ENCODE results near the gene SHISA6.
A peak's percentile ranks its signal among the peaks of the same experiment; 100 is the strongest.

The SHISA6 gene

DNA sequence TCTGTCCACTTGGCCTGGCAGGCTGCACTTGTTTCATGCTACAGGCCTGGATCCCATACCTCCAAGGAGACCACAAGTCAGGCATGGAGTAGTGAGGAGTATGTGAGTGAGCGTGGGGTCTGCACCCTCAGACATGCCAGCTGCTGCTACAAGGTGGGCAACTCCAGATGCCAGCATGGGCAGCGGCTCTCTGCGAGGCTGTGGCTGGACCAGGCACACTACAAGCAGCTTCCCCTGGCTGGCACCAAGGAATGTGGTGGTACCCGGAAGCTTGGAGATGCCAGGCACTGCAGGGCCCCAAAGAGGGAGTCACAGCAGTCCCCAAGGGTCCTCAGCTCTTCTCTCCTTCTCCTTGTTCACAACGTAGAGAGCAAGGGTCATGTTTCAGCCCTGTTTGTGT, 341.2 kb downstream of the SHISA6 start:
- H2BK15ac ChIP-seq (replicated peaks; ENCODE audit: low read depth), result no peak overlapping the region
- H3K18ac ChIP-seq (ENCODE audit: low read length), result no peak overlapping the region
- no peak overlapping the region for H3K27ac ChIP-seq (ENCODE audit: low read depth, low read length)
- H4K8ac ChIP-seq (ENCODE audit: low read depth, low read length), result no peak overlapping the region
- H3K4me3 ChIP-seq (ENCODE audit: low read length), result no peak overlapping the region
- H2BK5ac ChIP-seq (ENCODE audit: low read length), result no peak overlapping the region
- no peaks in the 10 kb centered on the region for H3K27me3 ChIP-seq (ENCODE audit: insufficient read depth, low read length, poor library complexity)
- no peak overlapping the region for H2AK5ac ChIP-seq (ENCODE audit: low read length)
- H4K5ac ChIP-seq (ENCODE audit: low read length), result no peak overlapping the region
- DNase-seq, result no peak
- H3K79me1 ChIP-seq (ENCODE audit: low read length), result no peaks in the 10 kb centered on the region
- no peak overlapping the region for H2BK120ac ChIP-seq (ENCODE audit: low read depth, low read length)
- no peaks in the 10 kb centered on the region for H3K79me2 ChIP-seq (ENCODE audit: control insufficient read depth, insufficient read depth, low read length)
- H3K36me3 ChIP-seq (ENCODE audit: control insufficient read depth, insufficient read depth, low read length), result no peaks in the 10 kb centered on the region
- no peak overlapping the region for H3K4me2 ChIP-seq (ENCODE audit: low read length)
- H3K56ac ChIP-seq (ENCODE audit: low read length), result no peak overlapping the region
- no peak overlapping the region for H3K9ac ChIP-seq (ENCODE audit: low read length)
- no peak overlapping the region for H3K4ac ChIP-seq (ENCODE audit: low read depth, low read length)
- H3K23ac ChIP-seq (ENCODE audit: low read length), result no peak overlapping the region
- no peaks in the 10 kb centered on the region for H3K4me1 ChIP-seq (ENCODE audit: control insufficient read depth, low read depth, low read length)
- no CpG with 5 or more reads among the region's 5 CpGs for WGBS (ENCODE audit: extremely low coverage, insufficient coverage, low lambda C conversion rate)

DNA sequence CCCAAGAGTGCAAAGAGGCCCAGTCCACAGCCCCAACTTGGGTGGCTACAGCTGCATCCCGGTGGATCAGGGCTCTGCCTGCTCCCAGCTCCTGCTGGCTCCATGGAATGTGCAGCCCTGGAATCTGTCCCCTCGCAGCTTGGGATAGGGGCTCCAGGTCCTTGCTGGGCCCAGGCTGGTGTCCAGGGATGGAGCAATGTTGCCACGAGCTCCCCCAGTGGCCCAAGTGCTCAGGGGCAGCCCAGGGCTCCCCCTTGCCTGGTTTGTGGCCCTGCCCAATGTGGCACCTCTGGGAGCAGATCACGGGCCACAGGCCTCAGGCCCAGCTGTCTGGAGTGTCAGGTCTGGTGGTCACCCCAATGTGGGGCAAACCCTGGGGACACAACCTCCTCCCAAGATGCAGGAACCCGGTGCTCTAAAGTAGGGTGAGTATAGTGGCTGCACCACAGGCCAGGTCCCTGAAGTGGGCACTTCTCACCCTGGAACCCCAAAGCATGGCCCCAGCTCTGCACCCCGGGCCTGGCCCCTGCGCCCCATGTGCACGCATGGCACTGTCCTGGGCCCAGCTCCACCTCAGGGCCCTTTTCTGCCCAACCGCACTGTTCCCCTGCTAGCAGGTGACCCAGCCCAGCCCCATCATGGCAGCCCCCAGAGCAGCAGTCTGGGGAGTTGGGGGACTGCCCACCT, 342.4 kb downstream of the SHISA6 start:
- no peak overlapping the region for H2AK5ac ChIP-seq (ENCODE audit: low read length)
- no CpG with 5 or more reads among the region's 9 CpGs for whole genome bisulfite sequencing (ENCODE audit: extremely low coverage, insufficient coverage, low lambda C conversion rate)
- no peak overlapping the region for H3K23ac ChIP-seq (ENCODE audit: low read length)
- no peak overlapping the region for H4K5ac ChIP-seq (ENCODE audit: low read length)
- DNase-seq, result no peak
- H3K4me1 ChIP-seq (ENCODE audit: control insufficient read depth, low read depth, low read length), result no peaks in the 10 kb centered on the region
- no peaks in the 10 kb centered on the region for H3K79me2 ChIP-seq (ENCODE audit: control insufficient read depth, insufficient read depth, low read length)
- H3K4me2 ChIP-seq (ENCODE audit: low read length), result no peak overlapping the region
- no peak overlapping the region for H3K56ac ChIP-seq (ENCODE audit: low read length)
- no peak overlapping the region for H4K8ac ChIP-seq (ENCODE audit: low read depth, low read length)
- H3K9ac ChIP-seq (ENCODE audit: low read length), result no peak overlapping the region
- no peak overlapping the region for H3K4me3 ChIP-seq (ENCODE audit: low read length)
- H3K18ac ChIP-seq (ENCODE audit: low read length), result no peak overlapping the region
- H3K79me1 ChIP-seq (ENCODE audit: low read length), result no peaks in the 10 kb centered on the region
- no peaks in the 10 kb centered on the region for H3K36me3 ChIP-seq (ENCODE audit: control insufficient read depth, insufficient read depth, low read length)
- no peaks in the 10 kb centered on the region for H3K27me3 ChIP-seq (ENCODE audit: insufficient read depth, low read length, poor library complexity)
- H2BK120ac ChIP-seq (ENCODE audit: low read depth, low read length), result no peak overlapping the region
- no peak overlapping the region for H2BK15ac ChIP-seq (replicated peaks; ENCODE audit: low read depth)
- H2BK5ac ChIP-seq (ENCODE audit: low read length), result no peak overlapping the region
- H3K27ac ChIP-seq (ENCODE audit: low read depth, low read length), result no peak overlapping the region
- H3K4ac ChIP-seq (ENCODE audit: low read depth, low read length), result no peak overlapping the region

GRCh38 chr17:11589716-11590115, 348.7 kb downstream of the SHISA6 start:
- H3K18ac ChIP-seq (ENCODE audit: low read length), result no peak overlapping the region
- H3K36me3 ChIP-seq (ENCODE audit: control insufficient read depth, insufficient read depth, low read length), result no peaks in the 10 kb centered on the region
- no peak overlapping the region for H2BK120ac ChIP-seq (ENCODE audit: low read depth, low read length)
- H2BK15ac ChIP-seq (replicated peaks; ENCODE audit: low read depth), result no peak overlapping the region
- DNase-seq, result no peak
- no peaks in the 10 kb centered on the region for H3K27me3 ChIP-seq (ENCODE audit: insufficient read depth, low read length, poor library complexity)
- H3K4me2 ChIP-seq (ENCODE audit: low read length), result no peak overlapping the region
- H3K4ac ChIP-seq (ENCODE audit: low read depth, low read length), result no peak overlapping the region
- WGBS (ENCODE audit: extremely low coverage, insufficient coverage, low lambda C conversion rate), result no CpG with 5 or more reads among the region's 3 CpGs
- H2AK5ac ChIP-seq (ENCODE audit: low read length), result no peak overlapping the region
- no peak overlapping the region for H4K5ac ChIP-seq (ENCODE audit: low read length)
- no peak overlapping the region for H2BK5ac ChIP-seq (ENCODE audit: low read length)
- H4K8ac ChIP-seq (ENCODE audit: low read depth, low read length), result no peak overlapping the region
- H3K4me3 ChIP-seq (ENCODE audit: low read length), result no peak overlapping the region
- peaks cover 4% of the 10 kb centered on the region for H3K4me1 ChIP-seq (ENCODE audit: control insufficient read depth, low read depth, low read length)
- H3K56ac ChIP-seq (ENCODE audit: low read length), result no peak overlapping the region
- H3K27ac ChIP-seq (ENCODE audit: low read depth, low read length), result no peak overlapping the region
- no peaks in the 10 kb centered on the region for H3K79me1 ChIP-seq (ENCODE audit: low read length)
- H3K23ac ChIP-seq (ENCODE audit: low read length), result no peak overlapping the region
- no peak overlapping the region for H3K9ac ChIP-seq (ENCODE audit: low read length)
- H3K79me2 ChIP-seq (ENCODE audit: control insufficient read depth, insufficient read depth, low read length), result no peaks in the 10 kb centered on the region

DNA sequence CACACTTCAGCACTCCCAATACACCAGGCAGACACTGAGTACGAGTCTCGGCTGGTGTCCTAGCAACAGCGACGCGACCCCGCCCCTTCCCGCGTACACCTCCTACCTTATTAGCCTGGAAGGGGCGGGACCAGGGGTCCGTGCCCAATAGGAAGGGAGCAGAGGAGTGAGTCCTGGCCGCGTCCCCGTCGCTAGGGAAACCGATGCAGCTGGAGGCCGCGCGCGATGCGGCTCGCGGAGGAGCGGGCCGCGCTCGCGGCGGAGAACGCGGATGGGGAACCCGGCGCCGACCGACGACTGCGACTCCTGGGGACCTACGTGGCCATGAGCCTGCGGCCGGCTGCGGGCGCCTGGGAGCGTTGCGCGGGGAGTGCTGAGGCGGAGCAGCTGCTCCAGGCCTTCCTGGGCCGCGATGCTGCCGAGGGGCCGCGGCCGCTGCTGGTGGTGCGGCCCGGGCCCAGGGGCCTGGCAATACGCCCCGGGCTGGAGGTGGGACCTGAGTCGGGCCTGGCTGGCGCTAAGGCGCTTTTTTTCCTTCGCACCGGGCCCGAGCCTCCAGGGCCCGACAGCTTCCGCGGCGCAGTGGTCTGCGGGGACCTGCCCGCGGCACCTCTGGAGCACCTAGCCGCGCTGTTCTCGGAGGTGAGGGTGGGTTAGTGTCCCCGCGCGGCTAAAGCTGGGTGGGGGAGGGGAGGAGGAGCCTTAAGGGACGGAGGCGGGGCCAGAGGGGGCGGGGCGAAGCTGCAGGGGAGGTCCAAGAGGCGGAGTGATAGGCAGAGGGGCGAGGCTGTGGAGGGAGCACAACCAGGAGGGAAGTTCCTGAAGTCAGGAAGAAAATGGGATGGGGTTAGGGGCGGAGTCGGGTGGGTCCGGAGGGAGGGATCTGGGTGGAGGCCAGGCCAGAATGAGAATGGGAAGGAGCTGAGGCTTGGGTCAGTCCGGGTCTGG, 357.5 kb downstream of the SHISA6 start, which contains the start of gene DNAH9:
Gene DNAH9, plus strand, starts transcription at position 197 of the 948 bp plus-strand sequence. Its CDS starts 29 bp downstream, at position 226.
- WGBS (ENCODE audit: extremely low coverage, insufficient coverage, low lambda C conversion rate), result no CpG with 5 or more reads among the region's 84 CpGs

GRCh38 chr17:11601661-11602060, 360.6 kb downstream of the SHISA6 start:
- Histone ChIP-seq H3K9ac (ENCODE audit: low read length) (no peak overlapping the region), H2AK5ac (ENCODE audit: low read length) (no peak overlapping the region), H3K4ac (ENCODE audit: low read depth, low read length) (no peak overlapping the region), H2BK120ac (ENCODE audit: low read depth, low read length) (no peak overlapping the region), H3K36me3 (ENCODE audit: control insufficient read depth, insufficient read depth, low read length) (no peaks in the 10 kb centered on the region), H4K5ac (ENCODE audit: low read length) (no peak overlapping the region), H3K18ac (ENCODE audit: low read length) (no peak overlapping the region), H3K23ac (ENCODE audit: low read length) (no peak overlapping the region), H3K27me3 (ENCODE audit: insufficient read depth, low read length, poor library complexity) (no peaks in the 10 kb centered on the region), H3K56ac (ENCODE audit: low read length) (no peak overlapping the region), H3K79me2 (ENCODE audit: control insufficient read depth, insufficient read depth, low read length) (no peaks in the 10 kb centered on the region), H4K8ac (ENCODE audit: low read depth, low read length) (no peak overlapping the region), H3K4me2 (ENCODE audit: low read length) (no peak overlapping the region), H3K4me1 (ENCODE audit: control insufficient read depth, low read depth, low read length) (peaks cover 3% of the 10 kb centered on the region), H3K79me1 (ENCODE audit: low read length) (no peaks in the 10 kb centered on the region), H3K27ac (ENCODE audit: low read depth, low read length) (no peak overlapping the region), H2BK15ac (replicated peaks; ENCODE audit: low read depth) (no peak overlapping the region), H2BK5ac (ENCODE audit: low read length) (no peak overlapping the region), H3K4me3 (ENCODE audit: low read length) (no peak overlapping the region)
- WGBS (ENCODE audit: extremely low coverage, insufficient coverage, low lambda C conversion rate), result no CpG with 5 or more reads among the region's 5 CpGs
- DNase-seq, result no peak

More for the DNA sequence above, 357.5 kb downstream of the SHISA6 start, which contains the start of gene DNAH9:
- H4K5ac ChIP-seq (ENCODE audit: low read length), result no peak within 1 kb of the TSS
- H3K79me1 ChIP-seq (ENCODE audit: low read length), result no peaks in the 10 kb centered on the region
- H2BK5ac ChIP-seq (ENCODE audit: low read length), result no peak within 1 kb of the TSS
- peak within 1 kb of the TSS; percentile 64 for H3K4me2 ChIP-seq (ENCODE audit: low read length)
- peaks cover 3% of the 10 kb centered on the region for H3K4me1 ChIP-seq (ENCODE audit: control insufficient read depth, low read depth, low read length)
- H2BK15ac ChIP-seq (replicated peaks; ENCODE audit: low read depth), result no peak within 1 kb of the TSS
- H3K9ac ChIP-seq (ENCODE audit: low read length), result peak within 1 kb of the TSS; percentile 51
- no peak within 1 kb of the TSS for H3K18ac ChIP-seq (ENCODE audit: low read length)
- H3K56ac ChIP-seq (ENCODE audit: low read length), result peak within 1 kb of the TSS; percentile 65
- H3K4ac ChIP-seq (ENCODE audit: low read depth, low read length), result no peak within 1 kb of the TSS
- H2AK5ac ChIP-seq (ENCODE audit: low read length), result no peak within 1 kb of the TSS
- H3K36me3 ChIP-seq (ENCODE audit: control insufficient read depth, insufficient read depth, low read length), result no peaks in the 10 kb centered on the region
- no peak within 1 kb of the TSS for H3K23ac ChIP-seq (ENCODE audit: low read length)
- H3K4me3 ChIP-seq (ENCODE audit: low read length), result peak within 1 kb of the TSS; percentile 50
- no peaks in the 10 kb centered on the region for H3K27me3 ChIP-seq (ENCODE audit: insufficient read depth, low read length, poor library complexity)
- no peaks in the 10 kb centered on the region for H3K79me2 ChIP-seq (ENCODE audit: control insufficient read depth, insufficient read depth, low read length)
- no peak within 1 kb of the TSS for H2BK120ac ChIP-seq (ENCODE audit: low read depth, low read length)
- peak; percentile 99 for DNase-seq
- no peak within 1 kb of the TSS for H3K27ac ChIP-seq (ENCODE audit: low read depth, low read length)
- H4K8ac ChIP-seq (ENCODE audit: low read depth, low read length), result no peak within 1 kb of the TSS
